Tongue (tissue), 2 donors: Measurements from ENCODE around the gene ZNF503. TPM values are rescaled to one million over a fixed set of nuclear protein-coding genes. Genes with fewer than 3 reads are reported as not detected.
A peak's percentile ranks its signal among the peaks of the same experiment; 100 is the strongest.
"Not testable (repeated sequence)": the region's sequence is repeated elsewhere in the genome, so short reads cannot be mapped to it uniquely, and the experiment has no call there.

ENCODE experiments used
- DNase-seq: peaks from one replicate; pipeline ENCODE4 v3.0.0-alpha.2; 2015
- total RNA-seq: library from RNA; depleted of rRNA; stranded (reverse); fragments of >200 nt; gene quantifications from one replicate; pipeline ENCODE4 v1.2.3, GENCODE V29; 2014

Gene ZNF503
- total RNA-seq, 1 donor from 2014 or later: 12.6 TPM

DNA sequence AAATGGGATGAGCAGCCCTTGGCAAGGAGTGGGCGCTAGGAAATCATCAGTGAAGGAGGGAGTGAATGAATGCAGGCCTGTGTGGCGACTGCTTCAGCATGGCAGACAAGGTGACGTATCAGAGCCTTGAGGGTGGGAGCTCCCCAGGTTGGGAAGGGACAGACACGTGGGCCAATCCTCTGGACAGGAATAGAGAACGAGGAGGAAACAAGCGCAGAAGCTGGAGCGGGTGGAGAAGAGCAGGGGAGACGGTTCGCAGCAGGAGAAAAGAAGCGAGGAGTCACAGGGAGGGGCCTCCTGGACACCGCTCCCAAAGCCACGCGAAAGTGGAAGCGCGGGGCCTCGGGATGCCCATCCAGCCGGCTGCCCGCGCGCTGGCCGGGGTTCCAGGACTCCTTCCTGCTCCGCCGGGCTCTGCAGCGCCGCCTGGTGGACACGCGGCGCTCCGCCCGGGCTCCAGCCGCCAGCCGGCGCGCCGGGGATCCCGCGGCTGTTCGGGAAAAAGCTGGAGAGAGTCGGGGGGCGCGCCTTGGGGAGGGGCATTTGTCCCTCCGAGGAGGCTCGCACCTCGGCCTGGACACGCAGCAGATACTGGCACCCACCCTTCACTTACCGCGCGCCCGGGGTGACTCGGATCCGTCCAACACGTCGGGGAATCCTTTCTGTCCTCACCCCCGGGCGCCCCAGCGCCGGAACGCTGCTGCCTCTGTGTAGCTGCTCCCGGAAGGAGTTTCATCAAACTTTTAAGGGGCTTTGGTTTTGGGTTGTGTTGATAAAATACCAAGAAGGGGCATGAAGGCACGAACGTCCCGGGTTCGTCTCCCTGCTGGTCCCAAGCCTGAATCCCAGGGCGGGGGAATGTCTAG is 6.3 kb downstream of the ZNF503 start:
- peak; percentile 82 for DNase-seq

DNA sequence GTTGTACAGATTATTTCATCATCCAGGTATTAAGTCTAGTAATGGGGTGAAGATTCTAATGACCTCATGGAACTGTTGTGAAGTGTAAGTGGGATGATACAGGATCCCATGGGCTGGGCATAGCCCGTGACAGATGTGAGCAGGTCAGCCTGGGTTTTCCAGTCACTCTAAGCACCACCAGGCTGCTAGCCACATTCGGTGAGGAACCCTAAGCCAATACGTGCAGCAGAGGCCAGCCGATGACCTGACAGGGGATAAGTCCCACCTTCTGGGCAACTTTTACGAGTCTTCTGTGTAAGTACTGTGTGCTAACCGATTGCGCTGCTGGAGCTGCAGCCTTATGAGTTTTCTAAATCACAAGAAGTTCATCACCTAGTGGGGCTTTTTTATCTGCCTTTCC is 7.3 kb downstream of the ZNF503 start:
- no peak for DNase-seq

DNA sequence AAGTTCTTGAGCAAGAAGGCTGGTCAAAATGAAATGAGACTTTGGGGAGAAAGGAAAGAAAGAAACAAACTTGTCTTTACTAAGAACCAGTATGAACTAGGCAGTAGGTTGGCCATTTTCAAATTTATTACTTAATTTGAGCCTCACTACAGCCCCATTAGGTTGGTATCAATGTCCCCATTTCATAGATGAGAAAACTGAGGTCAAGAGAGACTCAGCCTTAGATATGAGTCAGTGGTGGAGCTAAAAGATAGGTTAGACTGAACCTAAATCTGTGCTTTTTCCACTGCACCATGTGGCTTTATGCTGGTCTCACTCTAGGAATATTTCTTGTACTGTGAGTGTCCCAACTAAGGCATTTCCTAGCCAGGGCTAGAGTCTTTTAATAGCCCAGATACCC is 8.8 kb downstream of the ZNF503 start:
- no peak for DNase-seq

DNA sequence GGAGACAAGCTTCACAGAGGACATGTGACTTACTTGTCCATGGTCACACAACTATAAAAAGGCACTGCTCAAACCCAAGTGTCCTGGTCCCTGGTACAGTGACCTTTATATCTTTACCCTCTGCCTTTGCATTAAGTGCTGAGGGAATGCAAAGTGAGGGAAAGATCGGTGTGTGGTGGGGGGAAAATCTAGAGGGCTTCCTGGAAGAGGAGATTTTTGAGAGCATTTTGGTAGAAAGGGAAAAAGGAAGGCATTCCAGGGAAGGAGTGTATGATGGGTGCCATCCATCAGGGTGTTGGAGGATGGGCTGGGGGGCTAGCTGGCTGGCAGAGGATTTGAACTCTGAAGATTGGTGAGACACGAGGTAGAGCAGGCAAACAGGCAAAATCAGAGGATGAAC is 9.3 kb downstream of the ZNF503 start:
- no peak for DNase-seq

DNA sequence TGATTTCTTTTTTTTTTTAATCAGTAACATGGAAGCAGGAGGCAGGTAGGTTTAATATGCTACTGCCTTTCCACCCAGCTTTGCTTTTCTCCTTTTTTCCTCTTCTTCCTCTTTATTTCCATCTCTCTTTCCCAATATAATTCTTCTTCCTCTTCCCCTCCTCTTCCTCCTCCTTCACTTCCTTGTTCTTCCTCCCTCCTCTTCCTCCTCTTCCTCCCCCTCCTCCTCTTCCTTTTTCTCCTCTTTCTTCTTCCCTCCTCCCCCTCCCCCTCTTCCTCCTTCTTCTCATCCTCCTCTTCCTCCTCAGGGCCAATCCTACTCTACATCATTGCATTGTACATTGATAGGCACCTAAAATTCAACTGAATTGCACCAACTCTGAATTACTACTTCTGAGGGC is 11.4 kb downstream of the ZNF503 start:
- DNase-seq: no peak

DNA sequence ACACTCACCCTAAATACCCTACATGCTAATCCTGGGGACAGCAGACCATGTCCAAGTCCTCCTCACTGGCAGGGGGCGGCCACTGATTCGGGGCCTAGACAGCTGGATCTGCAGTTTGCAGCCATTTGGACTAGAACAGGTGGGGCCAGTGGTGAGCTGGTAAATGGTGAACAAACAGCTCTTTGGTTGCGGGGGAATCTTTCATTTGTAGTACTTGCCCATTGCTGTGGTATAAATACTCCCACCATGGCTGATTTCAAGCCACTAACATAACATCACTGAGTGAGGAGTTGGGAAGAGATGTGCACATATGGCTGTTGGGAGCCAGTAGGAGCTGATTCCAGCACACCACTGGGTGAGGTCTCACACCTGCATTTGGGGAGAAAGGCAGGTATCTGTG is 13.5 kb downstream of the ZNF503 start:
- DNase-seq: no peak

DNA sequence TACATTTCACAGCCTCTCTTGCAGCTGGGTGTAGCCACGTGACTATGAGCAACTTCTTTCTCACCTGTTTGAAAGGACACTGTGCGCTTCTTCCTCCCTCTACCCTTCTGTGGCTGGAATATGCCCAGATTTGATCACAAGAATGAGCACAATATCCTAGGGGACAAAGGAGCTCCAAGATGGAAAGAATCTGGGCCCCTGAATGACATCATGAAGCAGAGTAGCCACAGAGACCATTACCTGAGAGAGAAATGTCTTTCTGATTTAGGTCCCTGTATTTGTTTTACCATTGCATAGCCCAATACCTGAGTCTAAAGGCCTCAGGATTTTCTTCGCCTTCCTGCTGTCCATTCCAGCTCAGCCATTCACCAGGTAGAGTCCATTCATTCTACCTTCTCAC is 15.4 kb downstream of the ZNF503 start:
- DNase-seq: no peak

DNA sequence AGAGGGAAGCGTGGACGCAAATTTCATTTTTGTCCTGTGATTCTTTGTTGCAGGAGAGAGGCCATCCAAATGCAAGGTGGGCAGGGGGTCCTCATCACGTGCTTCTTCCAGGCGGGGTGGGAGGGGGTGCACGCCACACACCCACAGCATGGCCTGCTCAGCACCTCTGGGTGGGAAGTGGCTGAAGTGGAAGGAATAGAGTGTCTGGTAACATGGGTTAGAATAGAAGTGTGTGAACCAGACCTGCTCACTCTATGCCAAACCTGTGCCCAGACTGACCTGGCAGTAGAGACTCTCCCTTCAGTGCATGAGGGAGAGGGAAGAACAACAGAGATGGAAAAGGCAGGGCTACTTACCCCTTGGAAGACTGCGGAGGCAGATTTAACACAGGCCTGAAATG is 21.7 kb downstream of the ZNF503 start:
- DNase-seq: no peak

DNA sequence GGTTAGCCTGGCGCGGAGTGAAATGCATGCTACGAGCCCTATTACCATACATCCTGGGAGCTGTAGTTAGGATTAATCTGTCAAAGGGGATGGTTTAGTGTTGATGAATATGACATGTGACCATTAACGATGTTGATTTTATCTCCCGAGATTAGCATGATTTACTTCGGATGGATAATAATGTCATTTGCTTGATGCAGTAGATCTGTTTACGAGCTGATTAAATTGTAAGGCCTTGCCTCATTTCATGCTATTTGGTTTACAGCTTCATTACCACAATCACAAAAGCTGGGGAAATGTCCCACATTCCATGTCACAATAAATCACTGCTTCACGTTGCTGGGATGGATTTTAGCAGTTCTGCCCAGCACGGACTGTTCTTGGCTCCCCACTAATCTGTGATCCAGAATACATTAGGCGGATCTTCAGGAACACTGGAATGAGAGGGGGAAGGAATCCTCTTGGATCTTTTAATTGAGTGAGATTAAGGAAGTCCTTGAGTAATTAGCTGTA is 22.3 kb downstream of the ZNF503 start:
- DNase-seq: no peak

DNA sequence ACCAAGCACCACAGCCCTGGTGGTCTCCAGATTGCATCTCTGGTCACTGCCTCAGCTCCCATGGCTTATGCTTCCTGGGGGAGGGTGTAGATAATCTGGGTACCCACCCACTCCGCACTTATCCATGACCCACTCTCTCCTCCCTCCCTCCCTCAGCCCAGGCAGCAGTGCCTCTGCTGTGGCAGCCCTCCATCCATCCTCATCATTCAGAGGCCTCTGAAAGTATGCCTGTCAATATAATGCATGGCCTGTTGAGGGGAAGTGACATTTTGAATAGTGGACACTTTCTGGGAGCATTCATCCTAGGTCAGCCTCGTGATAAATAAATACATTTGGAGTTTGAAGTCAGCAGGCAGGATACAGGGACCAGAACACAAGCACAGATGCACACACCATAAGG is 23.2 kb downstream of the ZNF503 start:
- no peak for DNase-seq

DNA sequence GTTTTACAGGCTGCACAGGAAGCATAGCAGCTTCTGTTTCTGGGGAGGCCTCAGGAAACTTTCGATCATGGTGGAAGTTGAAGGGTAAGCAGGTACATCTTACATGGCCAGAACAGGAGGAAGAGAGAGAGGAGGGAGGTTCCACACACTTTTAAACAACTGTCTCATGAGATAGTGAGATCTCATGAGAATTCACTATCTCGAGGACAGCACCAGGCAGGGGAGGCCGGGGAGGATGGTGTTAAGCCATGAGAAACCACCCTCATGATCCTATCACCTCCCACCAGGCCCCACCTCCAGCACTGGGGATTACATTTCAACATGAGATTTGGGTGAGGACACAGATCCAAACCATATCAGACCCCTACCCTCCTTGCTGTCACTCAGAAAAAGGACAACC is 23.7 kb downstream of the ZNF503 start:
- no peak for DNase-seq

DNA sequence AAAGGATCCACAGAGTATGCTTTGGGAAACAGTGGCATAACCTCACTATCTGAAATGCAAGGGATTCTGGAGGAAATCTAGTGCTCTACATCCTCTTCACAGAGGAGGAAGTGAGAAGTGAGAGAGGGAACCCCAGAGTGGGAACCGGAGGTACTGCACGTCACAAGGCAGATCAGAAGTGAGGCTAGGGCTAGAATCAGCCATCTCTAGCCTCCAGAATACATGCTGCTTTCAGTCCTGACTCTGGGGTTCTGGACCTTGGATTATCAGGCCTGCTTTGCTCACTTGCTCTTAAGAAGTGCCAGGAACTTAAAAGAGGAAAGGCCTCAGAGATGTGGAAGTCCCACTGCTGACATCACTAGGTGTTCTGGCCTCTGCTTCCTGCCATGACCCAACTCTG is 25.7 kb downstream of the ZNF503 start:
- DNase-seq: no peak

DNA sequence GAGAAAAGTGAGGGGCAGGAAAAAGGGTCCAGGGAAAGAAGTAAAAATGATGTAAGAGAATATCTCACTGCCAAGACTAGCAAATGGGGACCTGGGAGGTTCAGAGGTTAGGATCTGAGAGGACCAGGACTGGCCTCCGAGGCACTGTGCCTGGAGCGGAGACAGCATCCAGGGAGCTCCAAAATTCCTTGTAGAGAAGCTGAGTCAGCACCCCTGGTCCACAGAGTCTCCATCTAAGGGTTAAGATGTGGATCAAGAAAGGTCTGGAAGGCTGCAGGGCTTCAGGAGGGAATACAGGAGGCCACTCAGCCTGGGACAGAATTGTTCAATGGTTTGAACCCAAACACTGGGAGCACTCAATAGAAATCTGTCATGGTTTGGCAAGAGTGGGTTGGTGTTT is 30.6 kb downstream of the ZNF503 start:
- no peak for DNase-seq

DNA sequence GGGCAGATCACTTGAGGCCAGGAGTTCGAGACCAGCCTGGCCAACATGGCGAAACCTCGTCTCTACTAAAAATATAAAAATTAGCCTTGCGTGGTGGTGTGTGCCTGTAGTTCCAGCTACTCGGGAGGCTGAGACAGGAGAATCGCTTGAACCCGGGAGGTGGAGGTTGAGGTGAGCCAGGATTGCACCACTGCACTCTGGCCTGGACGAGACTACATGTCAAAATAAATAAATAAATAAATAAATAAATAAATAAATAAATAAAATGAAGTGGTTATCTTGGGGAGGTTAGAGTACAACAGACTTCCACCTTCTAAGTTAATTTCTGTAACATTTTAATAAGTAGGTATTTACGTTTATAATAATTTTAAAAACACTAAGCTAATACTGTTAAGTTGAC is 31.7 kb downstream of the ZNF503 start:
- not testable (repeated sequence) for DNase-seq

DNA sequence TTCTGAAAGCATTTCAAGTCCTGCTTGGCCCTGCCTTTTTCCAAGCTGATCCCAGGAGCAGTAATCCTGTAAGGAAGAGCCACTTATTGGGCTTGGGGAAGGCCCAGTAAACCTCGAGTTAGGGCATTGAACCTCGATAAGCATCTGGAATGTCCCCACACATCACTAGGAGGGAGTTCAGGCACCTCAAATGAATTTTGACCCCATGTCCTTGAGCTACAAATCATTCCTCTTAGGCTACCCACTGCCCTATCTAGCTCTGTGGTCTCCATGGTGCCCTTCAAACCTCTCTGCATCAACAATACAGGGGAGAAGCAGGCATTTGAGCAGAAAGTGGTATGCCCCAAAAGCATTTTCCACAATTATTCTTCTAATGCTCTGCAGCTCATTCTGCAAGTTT is 33.7 kb downstream of the ZNF503 start:
- no peak for DNase-seq

DNA sequence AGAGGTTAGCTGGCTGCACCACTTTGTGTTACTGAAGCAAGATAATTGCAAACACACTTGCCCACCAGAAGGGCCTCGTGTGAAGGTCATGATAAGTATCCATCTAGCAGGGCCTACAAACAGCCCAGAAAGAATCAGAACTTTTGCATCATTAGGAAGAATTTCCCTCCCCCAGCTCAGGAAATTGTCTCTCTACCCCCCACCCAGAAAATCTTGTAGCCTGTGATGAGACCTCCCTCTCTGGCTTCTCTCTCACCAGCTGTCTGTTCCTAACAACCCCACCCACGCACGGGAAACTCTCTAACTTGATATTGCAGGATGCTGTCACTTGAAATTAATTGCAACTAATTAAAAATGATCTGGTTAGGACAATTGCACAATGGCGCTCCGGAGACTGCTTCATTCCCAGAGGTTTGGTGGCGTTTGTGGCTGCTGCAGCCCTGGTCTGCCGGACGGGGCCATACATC is 34.5 kb downstream of the ZNF503 start:
- DNase-seq: no peak

DNA sequence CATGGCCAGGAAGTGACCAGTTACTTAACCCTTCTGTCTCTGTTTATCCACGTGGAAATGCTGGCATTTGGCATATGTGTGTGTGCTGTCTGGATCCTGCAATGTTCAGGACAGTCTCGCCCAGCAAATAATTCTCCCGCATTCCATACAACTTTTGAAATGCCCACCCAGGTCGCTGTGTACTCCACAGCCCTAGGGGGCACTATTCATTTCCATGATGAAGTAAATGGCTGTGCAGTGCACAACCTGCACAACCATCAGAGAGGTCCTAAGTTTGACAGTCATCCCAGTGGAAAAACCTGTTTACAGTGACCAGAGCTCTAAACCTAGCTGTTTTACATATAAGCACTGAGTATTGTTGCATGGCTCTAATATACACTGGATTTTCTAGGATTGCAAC is 38.1 kb downstream of the ZNF503 start:
- DNase-seq: no peak

DNA sequence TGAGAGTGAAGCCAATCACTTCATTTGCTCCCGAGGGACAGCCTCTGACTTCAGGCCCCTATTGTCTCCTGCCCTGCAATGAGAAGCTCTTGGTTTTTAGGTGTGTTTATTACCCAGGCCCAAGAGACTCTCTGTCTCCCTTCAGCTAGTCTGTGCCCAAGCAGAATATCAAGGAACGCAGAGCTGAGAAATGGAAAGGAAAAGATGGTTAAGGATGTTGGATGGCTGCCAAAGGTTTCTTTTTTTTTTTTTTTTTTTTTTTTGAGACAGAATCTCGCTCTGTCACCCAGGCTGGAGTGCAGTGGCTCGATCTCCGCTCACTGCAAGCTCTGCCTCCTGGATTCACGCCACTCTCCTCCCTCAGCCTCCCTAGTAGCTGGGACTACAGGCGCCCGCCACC is 41.7 kb downstream of the ZNF503 start:
- DNase-seq: not testable (repeated sequence)

DNA sequence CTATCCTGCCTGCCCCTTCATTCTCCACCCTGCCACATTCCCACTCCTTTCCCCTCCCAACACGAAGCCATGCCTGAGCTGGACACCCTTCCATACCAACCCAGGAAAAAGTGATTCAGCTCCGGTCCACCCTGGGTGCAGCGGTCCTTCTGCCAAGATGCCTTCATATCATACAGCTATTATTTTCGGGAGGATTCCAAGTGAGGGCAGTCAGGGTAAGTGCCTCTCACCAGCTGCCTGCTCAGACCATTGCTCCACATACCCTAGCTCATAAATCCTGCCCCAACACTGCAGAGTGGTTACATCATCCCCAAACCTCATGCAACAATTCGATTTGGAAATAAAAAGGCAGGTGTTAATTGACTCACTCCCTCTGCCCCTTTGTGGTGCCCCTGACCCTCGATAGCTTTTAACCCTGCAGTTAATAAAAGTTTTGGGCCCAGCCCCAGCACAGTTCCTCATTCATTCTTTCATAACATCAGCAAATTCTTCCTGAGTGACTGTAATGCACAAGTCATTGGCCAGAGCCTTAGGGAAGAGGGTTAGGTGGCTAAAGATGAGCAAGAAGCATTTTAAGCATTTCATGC is 42.6 kb downstream of the ZNF503 start:
- DNase-seq: no peak

DNA sequence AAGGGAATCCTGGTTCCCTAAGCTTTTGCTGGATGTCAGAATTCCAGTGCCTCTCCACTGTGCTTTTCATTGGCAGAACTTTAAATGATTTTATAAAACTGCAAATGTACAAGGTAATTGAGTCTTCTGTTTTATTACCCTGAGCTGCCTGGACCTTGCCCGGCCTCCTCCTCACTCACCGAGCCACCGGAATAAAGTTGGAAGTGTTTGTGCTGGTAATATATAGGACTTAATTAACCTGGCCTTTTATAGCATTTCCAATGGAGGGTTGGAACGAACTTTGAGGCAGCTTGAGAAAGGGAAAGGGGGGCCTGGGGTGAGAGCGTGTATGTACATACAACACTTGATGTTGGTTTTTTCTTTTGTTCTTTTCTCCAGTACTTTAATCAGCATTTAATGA is 43.4 kb downstream of the ZNF503 start:
- no peak for DNase-seq

DNA sequence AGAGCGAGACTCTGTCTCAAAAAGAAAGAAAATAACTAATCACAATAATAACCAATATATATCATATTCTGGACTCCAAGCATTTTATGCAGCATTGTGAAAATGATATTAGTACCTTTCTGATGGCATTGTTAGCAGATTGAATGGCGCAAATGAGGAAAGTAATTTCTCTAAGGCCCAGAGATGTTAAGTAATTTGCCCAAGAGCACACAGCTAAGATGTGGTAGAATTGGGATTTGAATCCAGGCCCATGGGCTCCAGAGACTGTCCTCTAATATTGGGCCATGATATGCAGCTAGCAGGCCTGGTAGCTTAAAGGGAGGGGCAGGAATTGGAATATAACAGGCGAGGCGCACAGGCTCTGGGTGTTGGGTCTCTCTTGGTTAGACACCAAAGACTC is 44.1 kb downstream of the ZNF503 start:
- DNase-seq: no peak

DNA sequence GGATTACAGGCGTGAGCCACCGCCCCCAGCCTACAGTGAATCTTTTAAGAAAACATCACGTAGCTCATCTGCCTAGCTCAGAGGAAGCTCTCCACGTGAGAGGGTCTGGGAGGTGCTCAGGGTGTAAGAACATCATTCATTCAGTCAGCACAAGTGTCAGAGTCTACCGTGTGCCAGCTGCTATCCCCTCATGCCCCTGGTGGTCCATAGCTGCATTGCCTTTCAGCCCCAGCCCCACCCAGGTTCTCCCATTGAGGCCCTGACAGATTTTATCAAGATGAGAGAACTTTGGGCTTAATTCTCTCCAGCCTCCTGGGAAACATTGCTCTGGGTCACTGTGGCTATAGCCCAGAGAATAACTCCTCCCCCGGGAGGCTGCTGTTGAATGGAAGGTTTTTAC is 45.1 kb downstream of the ZNF503 start:
- DNase-seq: no peak

DNA sequence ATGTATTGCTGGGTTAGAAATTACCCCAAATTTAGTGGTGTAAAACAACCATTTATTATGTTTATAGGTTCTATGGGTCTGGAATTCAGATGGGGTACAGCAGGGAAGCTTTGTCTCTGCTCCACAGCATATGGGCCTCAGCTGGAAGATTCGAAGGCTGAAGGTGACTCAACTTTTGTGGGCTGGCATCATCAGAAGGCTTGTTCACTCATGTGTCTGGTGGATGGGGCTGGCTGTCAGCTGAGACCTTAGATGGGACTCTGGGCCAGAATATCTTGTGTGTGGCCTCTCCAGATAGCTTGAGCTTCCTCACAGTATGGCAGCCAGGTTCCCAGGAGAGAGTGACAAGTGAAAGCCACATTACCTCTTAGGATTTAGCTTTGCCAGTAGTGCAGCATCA is 45.9 kb downstream of the ZNF503 start:
- DNase-seq: no peak

DNA sequence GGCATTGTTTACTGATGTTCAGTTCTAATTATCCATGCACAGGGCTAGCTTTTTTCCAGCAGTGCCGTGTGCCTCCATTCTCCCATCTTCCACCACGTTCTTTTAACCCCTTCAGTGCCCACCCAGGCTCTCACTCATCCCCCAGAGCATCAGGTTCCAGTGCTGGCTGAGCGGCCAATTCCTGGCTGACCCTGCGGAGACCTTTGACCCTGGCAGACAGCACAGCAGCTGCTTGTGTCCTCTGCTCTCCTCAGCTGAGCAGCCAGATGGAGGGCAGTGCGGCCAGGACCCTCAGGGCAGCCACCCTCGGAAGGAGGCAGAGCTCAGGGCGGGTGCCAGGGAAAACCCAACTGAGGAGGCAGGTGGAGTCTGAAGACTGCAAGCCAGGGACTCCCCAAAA is 48.4 kb downstream of the ZNF503 start:
- DNase-seq: no peak
